ENCODE results near the gene TMOD1. TPM values are rescaled to one million over a fixed set of nuclear protein-coding genes. Genes with fewer than 3 reads are reported as not detected.
"Not testable (repeated sequence)": the region's sequence is repeated elsewhere in the genome, so short reads cannot be mapped to it uniquely, and the experiment has no call there.

TMOD1 gene
- 0.25 TPM in 1 of 2 replicates, not detected in the other for total RNA-seq (2014; rRNA removed; shearing (Covaris generic); ENCODE audit: low replicate concordance)

- H2AFZ ChIP-seq (ENCODE audit: low read length): peak within 1 kb of the TSS; percentile 94
- H3K4me2 ChIP-seq (ENCODE audit: low read depth, low read length, poor library complexity, severe bottlenecking): peak within 1 kb of the TSS; percentile 81
- peak; percentile 83 for DNase-seq
- H3K9me2 ChIP-seq (replicated peaks; ENCODE audit: insufficient read depth, low read length): no peaks in the 10 kb centered on the region
- H4K20me1 ChIP-seq (ENCODE audit: insufficient read depth, low read depth, low read length): no peaks in the 10 kb centered on the region
- H3K79me2 ChIP-seq (ENCODE audit: low read length): no peaks in the 10 kb centered on the region
- peak within 1 kb of the TSS; percentile 62 for H3K9ac ChIP-seq (ENCODE audit: low read length)
- no peaks in the 10 kb centered on the region for H3K9me3 ChIP-seq (ENCODE audit: low read length)
- peaks cover 26% of the 10 kb centered on the region for H3K4me1 ChIP-seq (ENCODE audit: low read length)
- 0 out of 2 replicates have a peak, but pooled peaks cover 6% of the 10 kb centered on the region for H3K36me3 ChIP-seq (ENCODE audit: insufficient read depth, low read length)
- H3K4me3 ChIP-seq (ENCODE audit: low read length): peak within 1 kb of the TSS; percentile 73
- no peaks in the 10 kb centered on the region for H3K27me3 ChIP-seq (ENCODE audit: low read length)
- no peak within 1 kb of the TSS for H3K27ac ChIP-seq (ENCODE audit: low read length)
Measured at GRCh38 chr9:97501177-97501971, at the start of gene TMOD1. TMOD1 (plus strand) TSS chr9:97501666; CDS start chr9:97524189, 22,523 bp downstream.

GRCh38 chr9:97453573-97453972 lies 47.9 kb upstream of the TMOD1 start:
- H4K20me1 ChIP-seq (ENCODE audit: insufficient read depth, low read depth, low read length); DNase-seq: not testable (repeated sequence)

GRCh38 chr9:97456841-97457240 lies 44.6 kb upstream of the TMOD1 start:
- H3K4me3 ChIP-seq (ENCODE audit: low read length); H3K27me3 ChIP-seq (ENCODE audit: low read length); H4K20me1 ChIP-seq (ENCODE audit: insufficient read depth, low read depth, low read length); H3K79me2 ChIP-seq (ENCODE audit: low read length); H2AFZ ChIP-seq (ENCODE audit: low read length); H3K4me2 ChIP-seq (ENCODE audit: low read depth, low read length, poor library complexity, severe bottlenecking); H3K9me3 ChIP-seq (ENCODE audit: low read length); H3K9me2 ChIP-seq (replicated peaks; ENCODE audit: insufficient read depth, low read length); H3K27ac ChIP-seq (ENCODE audit: low read length); H3K9ac ChIP-seq (ENCODE audit: low read length); DNase-seq: not testable (repeated sequence)
- Histone ChIP-seq H3K36me3 (ENCODE audit: insufficient read depth, low read length) (peaks cover 21% of the 10 kb centered on the region), H3K4me1 (ENCODE audit: low read length) (peaks cover 20% of the 10 kb centered on the region)

More at GRCh38 chr9:97453573-97453972, 47.9 kb upstream of the TMOD1 start:
- not testable (repeated sequence) for H3K27me3 ChIP-seq (ENCODE audit: low read length); H3K9ac ChIP-seq (ENCODE audit: low read length); H3K4me2 ChIP-seq (ENCODE audit: low read depth, low read length, poor library complexity, severe bottlenecking); H3K9me2 ChIP-seq (replicated peaks; ENCODE audit: insufficient read depth, low read length); H3K9me3 ChIP-seq (ENCODE audit: low read length); H3K4me3 ChIP-seq (ENCODE audit: low read length); H3K27ac ChIP-seq (ENCODE audit: low read length); H2AFZ ChIP-seq (ENCODE audit: low read length)
- peaks cover 11% of the 10 kb centered on the region for H3K4me1 ChIP-seq (ENCODE audit: low read length)
- peaks cover 14% of the 10 kb centered on the region for H3K79me2 ChIP-seq (ENCODE audit: low read length)
- peaks cover 37% of the 10 kb centered on the region for H3K36me3 ChIP-seq (ENCODE audit: insufficient read depth, low read length)

GRCh38 chr9:97459326-97459725 lies 42.1 kb upstream of the TMOD1 start:
- no peaks in the 10 kb centered on the region for H3K9me2 ChIP-seq (replicated peaks; ENCODE audit: insufficient read depth, low read length)
- no peak overlapping the region for H3K9ac ChIP-seq (ENCODE audit: low read length)
- no peak overlapping the region for H3K4me3 ChIP-seq (ENCODE audit: low read length)
- 0 out of 2 replicates have a peak, but pooled peaks cover 3% of the 10 kb centered on the region for H3K79me2 ChIP-seq (ENCODE audit: low read length)
- H3K4me1 ChIP-seq (ENCODE audit: low read length): peaks cover 20% of the 10 kb centered on the region
- peak overlapping the region; percentile 31 for H3K4me2 ChIP-seq (ENCODE audit: low read depth, low read length, poor library complexity, severe bottlenecking)
- no peaks in the 10 kb centered on the region for H3K9me3 ChIP-seq (ENCODE audit: low read length)
- H3K27ac ChIP-seq (ENCODE audit: low read length): peak overlapping the region; percentile 57
- peaks cover 6% of the 10 kb centered on the region for H3K36me3 ChIP-seq (ENCODE audit: insufficient read depth, low read length)
- no peaks in the 10 kb centered on the region for H4K20me1 ChIP-seq (ENCODE audit: insufficient read depth, low read depth, low read length)
- no peaks in the 10 kb centered on the region for H3K27me3 ChIP-seq (ENCODE audit: low read length)
- H2AFZ ChIP-seq (ENCODE audit: low read length): no peak overlapping the region
- DNase-seq: peak; percentile 61

GRCh38 chr9:97462159-97462558 lies 39.3 kb upstream of the TMOD1 start:
- Histone ChIP-seq H3K4me2 (ENCODE audit: low read depth, low read length, poor library complexity, severe bottlenecking) (no peak overlapping the region), H3K9me3 (ENCODE audit: low read length) (no peaks in the 10 kb centered on the region), H3K27ac (ENCODE audit: low read length) (no peak overlapping the region), H3K4me1 (ENCODE audit: low read length) (peaks cover 21% of the 10 kb centered on the region), H4K20me1 (ENCODE audit: insufficient read depth, low read depth, low read length) (no peaks in the 10 kb centered on the region), H3K9me2 (replicated peaks; ENCODE audit: insufficient read depth, low read length) (no peaks in the 10 kb centered on the region), H3K36me3 (ENCODE audit: insufficient read depth, low read length) (peaks cover 6% of the 10 kb centered on the region), H3K4me3 (ENCODE audit: low read length) (no peak overlapping the region), H2AFZ (ENCODE audit: low read length) (no peak overlapping the region), H3K9ac (ENCODE audit: low read length) (no peak overlapping the region), H3K79me2 (ENCODE audit: low read length) (0 out of 2 replicates have a peak, but pooled peaks cover 7% of the 10 kb centered on the region), H3K27me3 (ENCODE audit: low read length) (no peaks in the 10 kb centered on the region)
- DNase-seq: no peak

GRCh38 chr9:97462914-97463313 lies 38.6 kb upstream of the TMOD1 start:
- no peak overlapping the region for H3K9ac ChIP-seq (ENCODE audit: low read length)
- no peak overlapping the region for H3K27ac ChIP-seq (ENCODE audit: low read length)
- H3K9me2 ChIP-seq (replicated peaks; ENCODE audit: insufficient read depth, low read length): no peaks in the 10 kb centered on the region
- H4K20me1 ChIP-seq (ENCODE audit: insufficient read depth, low read depth, low read length): no peaks in the 10 kb centered on the region
- H3K9me3 ChIP-seq (ENCODE audit: low read length): no peaks in the 10 kb centered on the region
- DNase-seq: no peak
- no peak overlapping the region for H2AFZ ChIP-seq (ENCODE audit: low read length)
- H3K27me3 ChIP-seq (ENCODE audit: low read length): no peaks in the 10 kb centered on the region
- H3K79me2 ChIP-seq (ENCODE audit: low read length): 0 out of 2 replicates have a peak, but pooled peaks cover 7% of the 10 kb centered on the region
- H3K4me1 ChIP-seq (ENCODE audit: low read length): peaks cover 25% of the 10 kb centered on the region
- no peak overlapping the region for H3K4me2 ChIP-seq (ENCODE audit: low read depth, low read length, poor library complexity, severe bottlenecking)
- H3K4me3 ChIP-seq (ENCODE audit: low read length): no peak overlapping the region
- H3K36me3 ChIP-seq (ENCODE audit: insufficient read depth, low read length): peaks cover 13% of the 10 kb centered on the region

- Histone ChIP-seq H3K9ac (ENCODE audit: low read length) (peak overlapping the region; percentile 29), H2AFZ (ENCODE audit: low read length) (no peak overlapping the region), H3K27ac (ENCODE audit: low read length) (peak overlapping the region; percentile 72), H3K27me3 (ENCODE audit: low read length) (no peaks in the 10 kb centered on the region), H3K4me1 (ENCODE audit: low read length) (peaks cover 28% of the 10 kb centered on the region), H3K36me3 (ENCODE audit: insufficient read depth, low read length) (peaks cover 20% of the 10 kb centered on the region; the same call in 1 of the 2 replicates), H3K79me2 (ENCODE audit: low read length) (peaks cover 24% of the 10 kb centered on the region), H3K4me2 (ENCODE audit: low read depth, low read length, poor library complexity, severe bottlenecking) (peak overlapping the region; percentile 52), H3K4me3 (ENCODE audit: low read length) (no peak overlapping the region), H3K9me2 (replicated peaks; ENCODE audit: insufficient read depth, low read length) (no peaks in the 10 kb centered on the region), H3K9me3 (ENCODE audit: low read length) (no peaks in the 10 kb centered on the region), H4K20me1 (ENCODE audit: insufficient read depth, low read depth, low read length) (no peaks in the 10 kb centered on the region)
- DNase-seq: peak; percentile 85
Measured at GRCh38 chr9:97468658-97469448, 32.6 kb upstream of the TMOD1 start.

- Histone ChIP-seq H3K9ac (ENCODE audit: low read length) (no peak overlapping the region), H3K4me3 (ENCODE audit: low read length) (no peak overlapping the region), H3K27me3 (ENCODE audit: low read length) (no peaks in the 10 kb centered on the region), H3K4me1 (ENCODE audit: low read length) (peaks cover 28% of the 10 kb centered on the region), H2AFZ (ENCODE audit: low read length) (no peak overlapping the region), H3K9me2 (replicated peaks; ENCODE audit: insufficient read depth, low read length) (no peaks in the 10 kb centered on the region), H3K27ac (ENCODE audit: low read length) (no peak overlapping the region), H3K36me3 (ENCODE audit: insufficient read depth, low read length) (peaks cover 32% of the 10 kb centered on the region), H3K79me2 (ENCODE audit: low read length) (peaks cover 24% of the 10 kb centered on the region), H3K9me3 (ENCODE audit: low read length) (no peaks in the 10 kb centered on the region), H4K20me1 (ENCODE audit: insufficient read depth, low read depth, low read length) (no peaks in the 10 kb centered on the region), H3K4me2 (ENCODE audit: low read depth, low read length, poor library complexity, severe bottlenecking) (no peak overlapping the region)
- peak; percentile 47 for DNase-seq
Measured at GRCh38 chr9:97470076-97470475, 31.4 kb upstream of the TMOD1 start.
